Esophagus muscularis mucosa (tissue), 4 donors: ENCODE results near the gene DNM3. TPM values are rescaled to one million over a fixed set of nuclear protein-coding genes. Genes with fewer than 3 reads are reported as not detected.

ENCODE experiments used
- DNase-seq: peaks from one replicate; pipeline ENCODE4 v3.0.0-alpha.2; 2017; ENCODE audit errors: extremely low spot score
- H3K27ac ChIP-seq, 4 donors: fragments of 200-600 bp; sonication (generic); replicated peaks in 1 of 4; 1 replicate in 3 of 4; 2 replicates in 1 of 4; pipeline ENCODE4 v1.5.1; 2016 to 2019; ENCODE audit warnings: mild to moderate bottlenecking in 1 of 4
- H3K27me3 ChIP-seq, 4 donors: fragments of 200-600 bp; sonication (generic); one replicate each; pipeline versions ENCODE4 v1.5.1 to v1.6.0; 2016 to 2019
- H3K36me3 ChIP-seq, 4 donors: fragments of 200-600 bp; sonication (generic); one replicate each; pipeline ENCODE4 v1.5.1; 2016 to 2019
- H3K4me1 ChIP-seq, 4 donors: fragments of 200-600 bp; sonication (generic); one replicate each; pipeline ENCODE4 v1.5.1; 2016 to 2019
- H3K4me3 ChIP-seq, 4 donors: fragments of 200-600 bp; sonication (generic); 1 replicate in 2 of 4; 2 replicates in 2 of 4; pipeline ENCODE4 v1.5.1; 2016 to 2019; ENCODE audit warnings: mild to moderate bottlenecking in 4 of 4, moderate library complexity in 1 of 4
- H3K9me3 ChIP-seq, 4 donors: fragments of 200-600 bp; sonication (generic); 1 replicate in 3 of 4; 2 replicates in 1 of 4; pipeline ENCODE4 v1.5.1; 2016 to 2019
- EP300 ChIP-seq: sonication (generic); formaldehyde crosslinking; IDR thresholded peaks from one replicate; pipeline ENCODE4 v1.6.1; 2017; ENCODE audit warnings: antibody characterized with exemption
- POLR2A ChIP-seq: fragments of 450-650 bp; IDR thresholded peaks from one replicate; pipeline ENCODE4 v1.6.1; 2017; ENCODE audit warnings: antibody characterized with exemption, moderate library complexity, mild to moderate bottlenecking, low read depth
- POLR2AphosphoS5 ChIP-seq, 2 donors: sonication (generic); formaldehyde crosslinking; IDR thresholded peaks; one replicate each; pipeline ENCODE4 v1.6.1; 2017; ENCODE audit warnings: antibody characterized with exemption in 2 of 2
- WGBS: methylation state at CpG from one replicate; pipeline ENCODE4 v1.1.5; 2018; 5-methylcytosine and 5-hydroxymethylcytosine counted together
- intact Hi-C: fragments of 100-400 bp; cut with DNase I; formaldehyde crosslinking; loops from one replicate; pipeline ENCODE4 v1.15.1; 2023
- total RNA-seq, 4 donors: library from RNA; depleted of rRNA; stranded (reverse); fragments of >200 nt; gene quantifications; one replicate each; pipeline versions ENCODE4 v1.1.0 to v1.2.1, GENCODE V29; 2016
- TF ChIP-seq, protein P1 (sequence below), 3 experiments: fragments of 200-600 bp in 2 of 3; fragments of 450-650 bp in 1 of 3; sonication (generic) in 2 of 3; IDR thresholded peaks; one replicate each; pipeline ENCODE4 v1.5.1; 2017 to 2019; ENCODE audit warnings: antibody characterized with exemption in 3 of 3, mild to moderate bottlenecking in 2 of 3, moderate library complexity in 1 of 3

Gene DNM3
- total RNA-seq, 4 donors from 2014 or later: 3.3 to 6.4 (median 3.9) TPM

- Histone ChIP-seq H3K4me3 (no peak overlapping the region), H3K36me3 (no peaks in the 10 kb centered on the region), H3K27ac (no peak overlapping the region), H3K4me1 (no peaks in the 10 kb centered on the region), H3K9me3 (no peaks in the 10 kb centered on the region), H3K27me3 (no peaks in the 10 kb centered on the region)
- WGBS: 10% methylated on average over 1 of the region's 1 CpG
- no peak for TF ChIP-seq POLR2A
- TF ChIP-seq, protein P1, sequence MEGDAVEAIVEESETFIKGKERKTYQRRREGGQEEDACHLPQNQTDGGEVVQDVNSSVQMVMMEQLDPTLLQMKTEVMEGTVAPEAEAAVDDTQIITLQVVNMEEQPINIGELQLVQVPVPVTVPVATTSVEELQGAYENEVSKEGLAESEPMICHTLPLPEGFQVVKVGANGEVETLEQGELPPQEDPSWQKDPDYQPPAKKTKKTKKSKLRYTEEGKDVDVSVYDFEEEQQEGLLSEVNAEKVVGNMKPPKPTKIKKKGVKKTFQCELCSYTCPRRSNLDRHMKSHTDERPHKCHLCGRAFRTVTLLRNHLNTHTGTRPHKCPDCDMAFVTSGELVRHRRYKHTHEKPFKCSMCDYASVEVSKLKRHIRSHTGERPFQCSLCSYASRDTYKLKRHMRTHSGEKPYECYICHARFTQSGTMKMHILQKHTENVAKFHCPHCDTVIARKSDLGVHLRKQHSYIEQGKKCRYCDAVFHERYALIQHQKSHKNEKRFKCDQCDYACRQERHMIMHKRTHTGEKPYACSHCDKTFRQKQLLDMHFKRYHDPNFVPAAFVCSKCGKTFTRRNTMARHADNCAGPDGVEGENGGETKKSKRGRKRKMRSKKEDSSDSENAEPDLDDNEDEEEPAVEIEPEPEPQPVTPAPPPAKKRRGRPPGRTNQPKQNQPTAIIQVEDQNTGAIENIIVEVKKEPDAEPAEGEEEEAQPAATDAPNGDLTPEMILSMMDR (IDR thresholded peaks at IDR 0.05): no peak
- intact Hi-C loops: no loop called here
- DNase-seq: no peak
Observed at GRCh38 chr1:171948511-171948910, 107.2 kb downstream of the DNM3 start.

GRCh38 chr1:171949316-171949715 is 108.0 kb downstream of the DNM3 start:
- intact Hi-C loops: no loop called here
- WGBS: 96% methylated on average over 2 of the region's 2 CpGs
- Histone ChIP-seq H3K4me3 (no peak overlapping the region), H3K9me3 (no peaks in the 10 kb centered on the region), H3K27ac (no peak overlapping the region), H3K36me3 (no peaks in the 10 kb centered on the region), H3K27me3 (no peaks in the 10 kb centered on the region), H3K4me1 (no peaks in the 10 kb centered on the region)
- TF ChIP-seq POLR2AphosphoS5 (IDR thresholded peaks at IDR 0.05) (no peak), POLR2A (no peak), EP300 (no peak)
- TF ChIP-seq, protein P1 (IDR thresholded peaks at IDR 0.05): no peak
- DNase-seq: no peak

DNA sequence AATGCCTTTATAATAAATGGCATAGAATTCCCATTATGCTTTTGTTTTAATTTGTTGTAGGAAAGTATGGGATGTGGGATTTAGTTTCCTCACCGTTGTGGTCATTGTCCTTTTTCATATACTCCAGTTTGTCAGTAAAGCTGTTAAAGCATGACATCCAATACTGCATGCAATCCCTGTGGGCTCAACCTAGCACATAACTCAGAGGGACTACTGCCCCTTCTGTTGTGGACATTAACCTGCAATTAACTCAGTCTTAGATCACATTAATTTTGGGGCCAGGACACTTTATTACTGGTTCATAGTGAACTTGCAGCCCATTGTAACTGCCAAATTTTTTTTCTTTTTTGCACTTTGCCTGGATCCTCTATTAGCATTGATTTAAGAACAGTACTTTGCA is 112.5 kb downstream of the DNM3 start:
- 56% methylated on average over 1 of the region's 1 CpG for WGBS
- TF ChIP-seq POLR2AphosphoS5 (IDR thresholded peaks at IDR 0.05) (no peak), POLR2A (no peak)
- TF ChIP-seq, protein P1 (IDR thresholded peaks at IDR 0.05): no peak

DNA sequence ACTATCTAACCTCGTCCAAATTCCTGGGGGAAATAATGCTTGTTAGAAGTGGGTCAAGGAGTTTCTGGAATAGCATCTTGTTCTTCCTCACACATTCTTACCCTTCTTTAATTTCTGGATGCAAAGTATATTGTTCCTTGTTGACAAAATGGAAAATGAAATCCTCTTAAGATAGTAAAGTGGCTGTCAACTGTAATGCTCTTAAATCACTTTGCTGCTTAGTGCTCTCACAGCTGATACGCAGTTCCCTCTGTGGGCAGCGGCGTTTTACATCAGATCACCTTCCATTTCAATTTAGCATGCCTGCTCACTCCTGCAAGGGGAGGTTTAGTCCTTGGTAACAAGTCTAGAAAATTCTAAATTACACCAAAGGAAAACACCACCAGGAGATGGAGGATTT is 113.1 kb downstream of the DNM3 start:
- Histone ChIP-seq H3K36me3 (no peaks in the 10 kb centered on the region), H3K9me3 (no peaks in the 10 kb centered on the region), H3K27me3 (no peaks in the 10 kb centered on the region), H3K4me1 (no peaks in the 10 kb centered on the region), H3K27ac (no peak overlapping the region), H3K4me3 (no peak overlapping the region)
- TF ChIP-seq EP300 (no peak), POLR2A (no peak), POLR2AphosphoS5 (IDR thresholded peaks at IDR 0.05) (no peak)
- TF ChIP-seq, protein P1 (IDR thresholded peaks at IDR 0.05): no peak
- 69% methylated on average over 4 of the region's 4 CpGs for WGBS
- DNase-seq: no peak
- intact Hi-C loops: no loop called here

More for the DNA sequence above, 112.5 kb downstream of the DNM3 start:
- Histone ChIP-seq H3K4me1 (no peaks in the 10 kb centered on the region), H3K36me3 (no peaks in the 10 kb centered on the region), H3K27ac (no peak overlapping the region), H3K4me3 (no peak overlapping the region), H3K9me3 (no peaks in the 10 kb centered on the region), H3K27me3 (no peaks in the 10 kb centered on the region)
- intact Hi-C loops: no loop called here
- DNase-seq: no peak

DNA sequence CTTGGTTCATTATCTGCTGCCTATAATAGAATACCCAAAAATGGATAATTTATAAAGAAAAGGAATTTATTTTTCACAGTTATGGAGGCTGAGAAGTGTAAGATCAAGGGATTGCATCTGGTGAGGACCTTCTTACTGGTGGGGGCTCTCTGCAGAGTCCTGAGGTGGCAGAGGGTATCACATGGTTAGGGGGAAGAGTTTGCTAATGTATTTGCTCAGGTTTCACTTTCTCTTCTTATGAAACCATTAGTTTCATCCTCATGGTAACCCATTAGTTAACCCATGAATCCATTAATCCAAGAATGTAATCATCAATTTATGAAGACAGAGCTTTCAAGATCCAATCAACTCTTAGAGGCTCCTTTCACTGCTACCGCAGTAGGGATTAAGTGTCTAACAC is 120.6 kb downstream of the DNM3 start:
- TF ChIP-seq POLR2AphosphoS5 (IDR thresholded peaks at IDR 0.05): no peak
- TF ChIP-seq, protein P1 (IDR thresholded peaks at IDR 0.05): no peak
- TF ChIP-seq EP300: no peak
- no peak for TF ChIP-seq POLR2A
- DNase-seq: no peak
- H3K27ac ChIP-seq: no peak overlapping the region
- no peaks in the 10 kb centered on the region for H3K36me3 ChIP-seq
- H3K27me3 ChIP-seq: no peaks in the 10 kb centered on the region
- WGBS: 100% methylated on average over 1 of the region's 1 CpG
- H3K4me1 ChIP-seq: no peaks in the 10 kb centered on the region
- intact Hi-C loops: no loop called here
- no peak overlapping the region for H3K4me3 ChIP-seq
- H3K9me3 ChIP-seq: no peaks in the 10 kb centered on the region
